Tibial nerve (tissue), 4 donors: Measurements from ENCODE around the gene KSR1. TPM values are rescaled to one million over a fixed set of nuclear protein-coding genes. Genes with fewer than 3 reads are reported as not detected.
A peak's percentile ranks its signal among the peaks of the same experiment; 100 is the strongest.

Source experiments
- DNase-seq, 2 donors: peaks; one replicate each; pipeline ENCODE4 v3.0.0-alpha.2; 2019; ENCODE audit warnings: low spot score in 2 of 2
- H3K27ac ChIP-seq, 4 donors: fragments of 200-600 bp; sonication (generic) in 3 of 4; one replicate each; pipeline ENCODE4 v1.5.1; 2017 to 2019; ENCODE audit warnings: mild to moderate bottlenecking in 1 of 4
- H3K27me3 ChIP-seq, 2 donors: fragments of 200-600 bp; sonication (generic) in 1 of 2; one replicate each; pipeline versions ENCODE4 v1.5.1 to v1.6.0; 2017 to 2019
- H3K36me3 ChIP-seq, 3 donors: fragments of 200-600 bp; sonication (generic); one replicate each; pipeline ENCODE4 v1.5.1; 2018 to 2019
- H3K4me1 ChIP-seq, 4 donors: fragments of 200-600 bp; sonication (generic) in 3 of 4; one replicate each; pipeline ENCODE4 v1.5.1; 2017 to 2019
- H3K4me3 ChIP-seq, 4 donors: fragments of 200-600 bp; sonication (generic) in 3 of 4; one replicate each; pipeline ENCODE4 v1.5.1; 2017 to 2019; ENCODE audit warnings: mild to moderate bottlenecking in 1 of 4, moderate library complexity in 1 of 4
- H3K9me3 ChIP-seq, 4 donors: fragments of 200-600 bp; sonication (generic) in 3 of 4; one replicate each; pipeline ENCODE4 v1.5.1; 2017 to 2019
- CTCF ChIP-seq, 5 experiments: fragments of 200-600 bp in 3 of 5; fragments of 450-650 bp in 2 of 5; sonication (generic) in 3 of 5; IDR thresholded peaks; one replicate each; pipeline ENCODE4 v1.5.1; 2016 to 2019; ENCODE audit warnings: antibody characterized with exemption in 5 of 5, mild to moderate bottlenecking in 3 of 5, moderate library complexity in 2 of 5
- EP300 ChIP-seq, 2 donors: sonication (generic); formaldehyde crosslinking; IDR thresholded peaks; one replicate each; pipeline ENCODE4 v1.6.1; 2017; ENCODE audit warnings: antibody characterized with exemption in 2 of 2, mild to moderate bottlenecking in 1 of 2
- POLR2A ChIP-seq, 2 donors: fragments of 450-650 bp; IDR thresholded peaks; one replicate each; pipeline ENCODE4 v1.6.1; 2017; ENCODE audit warnings: antibody characterized with exemption in 2 of 2, mild to moderate bottlenecking in 2 of 2, moderate library complexity in 2 of 2
- WGBS, 2 donors: methylation state at CpG; one replicate each; pipeline ENCODE4 v1.1.5; 2018; 5-methylcytosine and 5-hydroxymethylcytosine counted together
- total RNA-seq, 4 donors: library from RNA; depleted of rRNA; stranded (reverse); fragments of >200 nt; gene quantifications; one replicate each; pipeline ENCODE4 v1.1.0, GENCODE V29; 2016

Gene KSR1
- total RNA-seq, 4 donors from 2014 or later, result 45.1 to 110 (median 54.2) TPM

GRCh38 chr17:27602721-27603420 lies 146.6 kb downstream of the KSR1 start:
- H3K27me3 ChIP-seq, result no peaks in the 10 kb centered on the region
- peaks cover 0 to 22% (median 2%) of the 10 kb centered on the region in 4 donors for H3K4me1 ChIP-seq
- DNase-seq, result peak; percentile 58 to 88
- H3K36me3 ChIP-seq, result peaks cover 0 to 55% (median 10%) of the 10 kb centered on the region in 3 donors
- whole genome bisulfite sequencing, 2 donors, result 49 to 54% methylated on average over 11 to 15 of the region's 15 CpGs
- no peak for TF ChIP-seq EP300 (IDR thresholded peaks at IDR 0.05)
- peak; percentile 91 to 96 (median 93) for TF ChIP-seq CTCF (IDR thresholded peaks at IDR 0.05)
- H3K9me3 ChIP-seq, result no peaks in the 10 kb centered on the region
- H3K4me3 ChIP-seq, result no peak overlapping the region
- H3K27ac ChIP-seq, result no peak overlapping the region

DNA sequence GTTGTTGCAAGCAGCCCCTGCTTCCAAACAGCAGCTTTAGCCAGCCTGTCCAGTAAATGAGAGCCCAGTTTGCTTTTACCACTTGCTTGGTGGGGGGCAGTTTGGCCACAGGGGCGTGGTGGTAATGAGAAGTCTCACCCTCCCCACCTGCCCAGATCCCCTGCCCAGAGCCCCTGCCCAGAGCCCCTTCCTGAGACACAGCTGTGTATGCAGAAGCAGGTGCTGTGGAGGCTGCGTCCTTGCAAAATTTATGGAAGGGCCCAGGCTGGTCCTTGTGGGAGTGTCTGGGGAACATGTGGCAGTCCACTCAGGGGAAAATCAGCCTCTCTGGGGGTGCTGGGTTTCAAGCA lies 147.1 kb downstream of the KSR1 start:
- H3K4me1 ChIP-seq, result peaks cover 0 to 22% (median 2%) of the 10 kb centered on the region in 4 donors
- H3K27me3 ChIP-seq, result no peaks in the 10 kb centered on the region
- DNase-seq, result no peak
- no peaks in the 10 kb centered on the region for H3K9me3 ChIP-seq
- 72 to 89% methylated on average over 2 of the region's 2 CpGs for WGBS, 2 donors
- no peak overlapping the region for H3K27ac ChIP-seq
- TF ChIP-seq CTCF (IDR thresholded peaks at IDR 0.05) (peak in 1 of 5 experiments; percentile 29), EP300 (IDR thresholded peaks at IDR 0.05) (no peak), POLR2A (IDR thresholded peaks at IDR 0.05) (no peak)
- peaks cover 0 to 55% (median 10%) of the 10 kb centered on the region in 3 donors for H3K36me3 ChIP-seq
- no peak overlapping the region for H3K4me3 ChIP-seq

DNA sequence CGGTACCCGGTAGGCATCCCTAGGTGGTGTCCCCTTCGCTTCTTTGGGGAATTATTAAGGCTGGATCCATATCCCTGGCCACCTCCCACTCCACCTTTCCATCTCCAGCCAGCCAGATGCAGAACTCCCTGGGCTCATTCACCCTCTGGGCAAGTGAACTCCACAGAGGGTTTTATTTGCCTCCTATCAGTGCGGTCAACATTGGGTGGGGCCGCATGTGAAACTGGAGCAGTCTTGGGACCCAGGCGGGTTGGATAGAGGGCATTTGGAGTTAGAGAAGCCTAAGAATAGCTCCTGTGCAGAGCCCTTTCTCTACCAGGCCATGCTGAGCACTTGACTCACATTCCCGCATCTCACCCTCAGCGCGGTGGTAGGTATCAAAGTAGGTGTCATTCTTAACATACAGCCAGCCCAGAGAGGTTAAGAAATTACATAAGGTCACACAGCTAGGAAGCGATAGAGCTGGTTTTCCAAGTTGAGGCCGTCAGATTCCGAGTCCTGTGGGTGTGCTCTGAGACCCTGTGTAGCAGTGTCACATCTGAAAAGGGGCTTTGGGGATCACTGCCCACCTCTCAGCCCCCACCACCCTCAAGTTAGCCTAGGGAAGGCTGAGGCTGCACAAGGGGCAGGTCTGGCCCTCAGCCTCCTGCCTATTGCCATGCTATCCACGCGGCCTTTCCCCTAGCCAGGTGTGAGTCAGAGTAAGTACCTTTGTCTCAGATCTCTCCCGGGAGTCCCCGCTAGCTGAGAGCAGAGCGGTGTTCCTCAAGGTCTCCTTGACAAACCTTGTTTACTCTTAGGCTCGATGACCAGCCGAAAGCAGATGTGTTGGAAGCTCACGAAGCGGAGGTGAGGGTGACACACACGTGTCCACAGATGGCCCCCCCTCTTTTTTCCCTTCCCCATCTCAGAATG lies 147.9 kb downstream of the KSR1 start:
- Histone ChIP-seq H3K4me1 (peaks cover 0 to 22% (median 2%) of the 10 kb centered on the region in 4 donors), H3K27ac (no peak overlapping the region), H3K27me3 (no peaks in the 10 kb centered on the region), H3K36me3 (peaks cover 0 to 56% (median 10%) of the 10 kb centered on the region in 3 donors), H3K9me3 (no peaks in the 10 kb centered on the region), H3K4me3 (no peak overlapping the region)
- no peak for TF ChIP-seq CTCF (IDR thresholded peaks at IDR 0.05)
- no peak for TF ChIP-seq EP300 (IDR thresholded peaks at IDR 0.05)
- TF ChIP-seq POLR2A (IDR thresholded peaks at IDR 0.05), result no peak
- DNase-seq, result no peak
- 92 to 94% methylated on average over 22 of the region's 22 CpGs for WGBS, 2 donors

- H3K27ac ChIP-seq, result no peak overlapping the region
- DNase-seq, result no peak
- TF ChIP-seq CTCF (IDR thresholded peaks at IDR 0.05) (no peak), EP300 (IDR thresholded peaks at IDR 0.05) (no peak), POLR2A (IDR thresholded peaks at IDR 0.05) (no peak)
- 95 to 97% methylated on average over 7 to 17 of the region's 25 CpGs for WGBS, 2 donors
- no peaks in the 10 kb centered on the region for H3K27me3 ChIP-seq
- no peak overlapping the region for H3K4me3 ChIP-seq
- H3K4me1 ChIP-seq, result peaks cover 0 to 20% (median 2%) of the 10 kb centered on the region in 4 donors
- H3K9me3 ChIP-seq, result no peaks in the 10 kb centered on the region
- H3K36me3 ChIP-seq, result peaks cover 0 to 69% (median 10%) of the 10 kb centered on the region in 3 donors
Measured at GRCh38 chr17:27605409-27605808, 149.2 kb downstream of the KSR1 start.
